ENCODE results near the gene KRT79. TPM values are rescaled to one million over a fixed set of nuclear protein-coding genes. Genes with fewer than 3 reads are reported as not detected.

KRT79 gene
- total RNA-seq, 3 donors from 2014 or later, result not detected

GRCh38 chr12:52846356-52846970, 12.4 kb upstream of the KRT79 start:
- no peak for ATAC-seq
- peak in 1 of 3 donors; percentile 30 for DNase-seq

DNA sequence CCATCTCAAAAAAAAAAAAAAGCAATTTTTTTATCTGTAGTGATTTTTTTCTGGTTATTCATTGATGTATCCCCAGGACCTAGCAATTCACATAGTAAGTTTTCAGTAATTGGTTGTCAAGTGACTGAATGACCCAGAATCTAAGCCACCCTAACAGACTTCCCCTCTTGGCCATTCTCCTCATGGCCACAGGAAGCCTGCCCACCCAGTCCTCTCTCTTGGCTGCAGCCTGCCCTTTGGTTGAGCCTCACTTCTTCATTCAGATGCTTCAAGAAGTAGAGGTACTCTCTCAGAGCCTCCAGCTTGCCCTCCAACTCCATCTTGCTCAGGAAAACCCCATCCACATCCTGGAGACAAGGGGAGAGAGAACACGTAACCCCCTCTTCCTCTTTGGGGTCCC, 11.8 kb upstream of the KRT79 start:
- no peaks in the 10 kb centered on the region for H3K36me3 ChIP-seq (ENCODE audit: low read depth)
- no peaks in the 10 kb centered on the region for H3K9me3 ChIP-seq
- peak in 1 of 3 donors; percentile 2 for DNase-seq
- no peak overlapping the region for H3K4me3 ChIP-seq
- intact Hi-C loops (cut with DNase I, micrococcal nuclease), result no loop called here
- no peak for ATAC-seq
- TF ChIP-seq, protein P1, sequence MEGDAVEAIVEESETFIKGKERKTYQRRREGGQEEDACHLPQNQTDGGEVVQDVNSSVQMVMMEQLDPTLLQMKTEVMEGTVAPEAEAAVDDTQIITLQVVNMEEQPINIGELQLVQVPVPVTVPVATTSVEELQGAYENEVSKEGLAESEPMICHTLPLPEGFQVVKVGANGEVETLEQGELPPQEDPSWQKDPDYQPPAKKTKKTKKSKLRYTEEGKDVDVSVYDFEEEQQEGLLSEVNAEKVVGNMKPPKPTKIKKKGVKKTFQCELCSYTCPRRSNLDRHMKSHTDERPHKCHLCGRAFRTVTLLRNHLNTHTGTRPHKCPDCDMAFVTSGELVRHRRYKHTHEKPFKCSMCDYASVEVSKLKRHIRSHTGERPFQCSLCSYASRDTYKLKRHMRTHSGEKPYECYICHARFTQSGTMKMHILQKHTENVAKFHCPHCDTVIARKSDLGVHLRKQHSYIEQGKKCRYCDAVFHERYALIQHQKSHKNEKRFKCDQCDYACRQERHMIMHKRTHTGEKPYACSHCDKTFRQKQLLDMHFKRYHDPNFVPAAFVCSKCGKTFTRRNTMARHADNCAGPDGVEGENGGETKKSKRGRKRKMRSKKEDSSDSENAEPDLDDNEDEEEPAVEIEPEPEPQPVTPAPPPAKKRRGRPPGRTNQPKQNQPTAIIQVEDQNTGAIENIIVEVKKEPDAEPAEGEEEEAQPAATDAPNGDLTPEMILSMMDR (IDR thresholded peaks at IDR 0.05), result no peak
- H3K4me1 ChIP-seq (ENCODE audit: low read depth), result no peaks in the 10 kb centered on the region

More at GRCh38 chr12:52846356-52846970, 12.4 kb upstream of the KRT79 start:
- H3K9me3 ChIP-seq, result no peaks in the 10 kb centered on the region
- no peak overlapping the region for H3K4me3 ChIP-seq
- intact Hi-C loops (cut with DNase I, micrococcal nuclease), result no loop called here
- H3K36me3 ChIP-seq (ENCODE audit: low read depth), result no peaks in the 10 kb centered on the region
- TF ChIP-seq, protein P1 (IDR thresholded peaks at IDR 0.05), result no peak
- no peaks in the 10 kb centered on the region for H3K4me1 ChIP-seq (ENCODE audit: low read depth)

DNA sequence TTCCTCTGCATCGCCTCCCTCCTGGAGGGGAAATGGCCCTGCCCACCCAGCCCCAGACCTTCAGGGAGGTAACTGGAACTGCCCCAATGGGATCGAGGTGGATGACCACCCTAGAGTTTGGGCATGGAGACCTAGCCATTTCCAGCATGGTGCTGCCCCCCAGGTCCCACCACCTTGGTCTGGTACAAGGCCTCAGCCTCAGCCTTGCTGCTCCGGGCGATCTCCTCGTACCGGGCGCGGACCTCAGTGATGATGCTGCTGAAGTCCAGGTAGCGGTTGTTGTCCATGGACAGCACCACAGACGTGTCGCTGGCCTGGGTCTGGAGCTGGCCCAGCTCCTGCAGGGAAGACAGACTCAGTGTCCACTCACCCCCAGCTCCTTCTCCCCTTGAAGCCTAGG, 10.3 kb upstream of the KRT79 start:
- Histone ChIP-seq H3K9me3 (no peaks in the 10 kb centered on the region), H3K4me1 (ENCODE audit: low read depth) (no peaks in the 10 kb centered on the region), H3K36me3 (ENCODE audit: low read depth) (no peaks in the 10 kb centered on the region), H3K4me3 (no peak overlapping the region)
- DNase-seq, result peak in 1 of 3 donors; percentile 42
- intact Hi-C loops (cut with DNase I, micrococcal nuclease), result no loop called here
- ATAC-seq, result no peak
- TF ChIP-seq, protein P1 (IDR thresholded peaks at IDR 0.05), result no peak

- Histone ChIP-seq H3K4me3 (no peak overlapping the region), H3K4me1 (ENCODE audit: low read depth) (no peaks in the 10 kb centered on the region), H3K9me3 (no peaks in the 10 kb centered on the region), H3K36me3 (ENCODE audit: low read depth) (no peaks in the 10 kb centered on the region)
- ATAC-seq (no peak), DNase-seq (no peak)
- intact Hi-C loops (cut with DNase I, micrococcal nuclease), result no loop called here
- TF ChIP-seq, protein P1 (IDR thresholded peaks at IDR 0.05), result no peak
Observed at GRCh38 chr12:52839436-52840105, 5.5 kb upstream of the KRT79 start.

- ATAC-seq (no peak), DNase-seq (no peak)
- Histone ChIP-seq H3K4me3 (no peak overlapping the region), H3K9me3 (no peaks in the 10 kb centered on the region), H3K4me1 (ENCODE audit: low read depth) (no peaks in the 10 kb centered on the region), H3K36me3 (ENCODE audit: low read depth) (no peaks in the 10 kb centered on the region)
- intact Hi-C loops (cut with DNase I, micrococcal nuclease), result no loop called here
- TF ChIP-seq, protein P1 (IDR thresholded peaks at IDR 0.05), result no peak
Observed at GRCh38 chr12:52838609-52839435, 4.7 kb upstream of the KRT79 start.

Data from mucosa of descending colon (tissue), 3 donors.